Left ventricle myocardium superior (tissue), 1 donor: ENCODE data around the gene CEP192. TPM values are rescaled to one million over a fixed set of nuclear protein-coding genes. Genes with fewer than 3 reads are reported as not detected.

Experiments
- ATAC-seq: fragments of 200-7000 bp; cut with Tn5 transposase; one replicate; pipeline ENCODE4 v1.9.1; 2020; ENCODE audit warnings: mild to moderate bottlenecking, moderate library complexity
- DNase-seq: peaks from one replicate; pipeline ENCODE4 v3.0.0-alpha.2; 2020
- intact Hi-C: fragments of 100-400 bp; cut with micrococcal nuclease; formaldehyde crosslinking; loops from one replicate; pipeline ENCODE4 v1.11.0; 2022
- long read RNA-seq: library from polyadenylated mRNA; unstranded; transcript quantifications from one replicate; pipeline ENCODE4 v2.0.0, GENCODE V29; 2021
- total RNA-seq: library from RNA; stranded (reverse); fragmentation: NEBNext Ultra II Directional; extraction: Animal tissue kit (Norgen Biotek cat#: 25700); gene quantifications from one replicate; pipeline ENCODE4 v1.2.1, GENCODE V29; 2021
- donor health status: DM: no; HTN: yes; CAD: no; lungs with severe emphysema.

The CEP192 gene, protein sequence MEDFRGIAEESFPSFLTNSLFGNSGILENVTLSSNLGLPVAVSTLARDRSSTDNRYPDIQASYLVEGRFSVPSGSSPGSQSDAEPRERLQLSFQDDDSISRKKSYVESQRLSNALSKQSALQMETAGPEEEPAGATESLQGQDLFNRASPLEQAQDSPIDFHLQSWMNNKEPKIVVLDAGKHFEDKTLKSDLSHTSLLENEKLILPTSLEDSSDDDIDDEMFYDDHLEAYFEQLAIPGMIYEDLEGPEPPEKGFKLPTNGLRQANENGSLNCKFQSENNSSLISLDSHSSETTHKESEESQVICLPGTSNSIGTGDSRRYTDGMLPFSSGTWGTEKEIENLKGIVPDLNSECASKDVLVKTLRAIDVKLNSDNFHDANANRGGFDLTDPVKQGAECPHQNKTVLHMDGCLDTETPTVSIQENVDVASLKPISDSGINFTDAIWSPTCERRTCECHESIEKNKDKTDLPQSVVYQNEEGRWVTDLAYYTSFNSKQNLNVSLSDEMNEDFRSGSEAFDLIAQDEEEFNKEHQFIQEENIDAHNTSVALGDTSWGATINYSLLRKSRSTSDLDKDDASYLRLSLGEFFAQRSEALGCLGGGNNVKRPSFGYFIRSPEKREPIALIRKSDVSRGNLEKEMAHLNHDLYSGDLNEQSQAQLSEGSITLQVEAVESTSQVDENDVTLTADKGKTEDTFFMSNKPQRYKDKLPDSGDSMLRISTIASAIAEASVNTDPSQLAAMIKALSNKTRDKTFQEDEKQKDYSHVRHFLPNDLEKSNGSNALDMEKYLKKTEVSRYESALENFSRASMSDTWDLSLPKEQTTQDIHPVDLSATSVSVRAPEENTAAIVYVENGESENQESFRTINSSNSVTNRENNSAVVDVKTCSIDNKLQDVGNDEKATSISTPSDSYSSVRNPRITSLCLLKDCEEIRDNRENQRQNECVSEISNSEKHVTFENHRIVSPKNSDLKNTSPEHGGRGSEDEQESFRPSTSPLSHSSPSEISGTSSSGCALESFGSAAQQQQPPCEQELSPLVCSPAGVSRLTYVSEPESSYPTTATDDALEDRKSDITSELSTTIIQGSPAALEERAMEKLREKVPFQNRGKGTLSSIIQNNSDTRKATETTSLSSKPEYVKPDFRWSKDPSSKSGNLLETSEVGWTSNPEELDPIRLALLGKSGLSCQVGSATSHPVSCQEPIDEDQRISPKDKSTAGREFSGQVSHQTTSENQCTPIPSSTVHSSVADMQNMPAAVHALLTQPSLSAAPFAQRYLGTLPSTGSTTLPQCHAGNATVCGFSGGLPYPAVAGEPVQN (N-terminal part only)
- total RNA-seq = 26.7 TPM
- long read RNA-seq, partial matches to known transcripts = 2 of 6 reads
- long read RNA-seq, other reads (novel, unspliced or antisense) = 4 of 6 reads

DNA sequence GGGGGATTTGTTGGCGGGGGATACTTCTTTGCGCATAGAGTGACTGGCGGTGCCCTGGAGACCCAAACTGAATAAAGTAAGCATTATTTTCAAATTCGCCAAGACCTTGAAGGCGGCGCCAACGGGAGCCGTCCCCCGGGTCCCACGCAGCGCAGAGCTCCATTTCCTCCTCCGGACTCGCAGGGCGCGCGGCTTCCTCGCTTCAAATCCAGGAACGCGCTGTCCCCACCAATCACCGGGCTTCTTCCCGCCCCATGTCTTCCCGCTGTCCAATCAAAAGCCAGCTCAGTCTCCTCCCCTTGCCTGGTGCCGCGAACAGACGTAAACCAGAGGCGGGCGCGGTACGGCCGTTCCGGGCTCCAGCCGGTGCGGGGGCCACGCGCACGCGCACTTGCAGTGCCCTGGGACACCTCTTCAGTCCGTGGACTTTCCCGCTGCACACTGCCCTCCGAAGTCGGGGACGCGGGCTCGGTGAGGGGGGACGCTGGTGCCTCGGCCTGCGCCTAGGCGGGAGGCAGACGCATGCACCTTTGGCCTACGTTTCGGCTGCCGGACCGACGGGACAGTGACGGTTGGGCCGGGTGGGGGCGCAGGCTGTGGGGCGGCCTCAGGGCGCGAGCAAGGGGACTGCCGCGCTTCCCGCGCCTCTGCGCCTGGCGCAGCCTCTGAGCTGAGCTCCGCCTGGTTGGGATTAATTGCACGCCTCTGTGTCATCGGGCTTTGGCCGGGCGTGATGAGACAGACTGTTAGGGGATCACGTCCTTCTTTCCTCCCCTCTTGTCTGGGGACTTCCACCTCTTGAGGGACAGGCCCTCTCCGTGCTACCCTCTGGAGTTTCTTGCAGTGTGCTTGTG, at the start of gene CEP192:
TSS of gene CEP192 (plus strand) at position 396 of the 854 bp plus-strand sequence. CDS start 8,063 bp downstream, outside the sequence.
- ATAC-seq (peak; percentile 98), DNase-seq (peak; percentile 98)
- intact Hi-C loops = no loop called here

DNA sequence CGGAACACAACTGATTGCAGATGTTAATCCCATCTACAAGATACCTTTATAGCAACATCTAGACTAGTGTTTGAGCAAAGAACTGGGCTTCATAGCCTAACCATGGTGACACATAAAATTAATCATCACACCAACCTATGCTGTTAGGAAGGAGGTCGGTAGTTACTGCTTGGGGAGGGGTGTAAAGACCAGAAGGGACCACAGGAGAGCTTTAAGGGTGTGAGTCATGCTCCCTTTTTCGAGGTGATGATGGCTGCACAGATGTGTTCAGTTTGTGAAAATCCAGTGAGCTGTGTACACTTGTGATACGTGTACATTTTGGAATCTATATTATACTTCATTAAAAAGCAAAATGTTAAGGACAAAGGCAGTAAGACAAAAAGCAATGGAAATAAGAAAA, 47.9 kb upstream of the CEP192 start:
- intact Hi-C loops = loop anchor here (10.0 kb wide), 1 partner anchor 58 kb away; the partner anchor contains the start of gene PTPN2
- DNase-seq (no peak), ATAC-seq (no peak)

DNA sequence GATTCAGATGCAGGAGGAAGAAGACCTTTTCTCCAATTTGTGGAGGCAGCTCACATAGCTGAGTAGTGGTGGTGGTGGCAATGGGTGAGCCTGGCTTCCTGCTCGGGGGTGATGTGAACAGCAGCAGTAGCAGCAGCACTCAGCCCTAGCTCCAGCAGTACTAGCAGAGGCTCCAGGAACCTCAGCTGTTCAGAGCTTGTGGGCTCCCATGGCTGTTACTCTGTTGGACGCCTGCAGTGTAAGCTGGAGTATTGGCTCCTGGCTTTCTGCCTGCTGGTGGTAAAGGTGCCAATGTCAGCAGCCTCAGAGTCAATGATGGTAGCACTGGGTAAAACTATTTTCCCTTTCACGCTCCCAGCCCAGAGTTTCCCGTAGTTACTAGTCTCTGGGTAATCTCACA, 46.5 kb upstream of the CEP192 start:
- ATAC-seq (no peak), DNase-seq (peak; percentile 61)
- intact Hi-C loops = loop anchor here (10.0 kb wide), 1 partner anchor 60 kb away; the partner anchor contains the start of gene PTPN2

DNA sequence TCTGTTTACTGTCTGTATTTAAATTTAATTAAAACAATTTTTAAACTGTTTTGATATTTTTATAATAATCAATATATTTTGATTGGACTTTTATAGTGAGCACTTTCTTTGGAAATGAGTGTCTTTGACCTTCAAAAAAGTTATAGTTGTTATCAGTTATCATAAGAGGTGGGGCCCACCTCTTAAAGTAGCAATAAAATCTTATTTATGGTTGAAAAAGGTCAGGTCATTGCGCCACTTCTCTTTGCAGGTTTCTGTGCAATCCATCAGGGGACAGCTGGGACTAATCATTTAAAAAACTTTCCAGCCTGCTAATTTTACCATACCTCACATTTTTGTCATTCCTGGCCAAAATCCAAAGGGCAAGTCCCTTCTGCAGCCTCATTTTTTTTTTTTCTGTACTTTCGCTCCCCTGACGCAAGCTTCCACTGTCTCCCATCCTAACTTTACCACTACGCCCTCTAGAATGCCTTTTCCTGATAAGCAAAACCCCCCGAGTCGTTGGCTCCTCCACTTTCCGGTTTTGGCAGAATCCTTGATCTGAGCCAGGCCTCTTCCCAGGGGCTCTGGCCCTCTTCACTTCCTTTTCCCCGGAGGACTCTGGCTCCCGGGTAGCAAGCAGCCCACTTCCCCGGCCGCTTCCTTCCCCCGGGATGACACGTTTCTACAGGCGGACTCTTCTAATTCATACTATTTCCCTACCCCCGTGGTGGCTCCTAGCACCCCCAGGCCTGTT, 44.4 kb upstream of the CEP192 start:
- intact Hi-C loops = loop anchor here (10.0 kb wide), 1 partner anchor 62 kb away; the partner anchor contains the start of gene PTPN2
- DNase-seq = peak; percentile 62
- peak; percentile 1 for ATAC-seq

DNA sequence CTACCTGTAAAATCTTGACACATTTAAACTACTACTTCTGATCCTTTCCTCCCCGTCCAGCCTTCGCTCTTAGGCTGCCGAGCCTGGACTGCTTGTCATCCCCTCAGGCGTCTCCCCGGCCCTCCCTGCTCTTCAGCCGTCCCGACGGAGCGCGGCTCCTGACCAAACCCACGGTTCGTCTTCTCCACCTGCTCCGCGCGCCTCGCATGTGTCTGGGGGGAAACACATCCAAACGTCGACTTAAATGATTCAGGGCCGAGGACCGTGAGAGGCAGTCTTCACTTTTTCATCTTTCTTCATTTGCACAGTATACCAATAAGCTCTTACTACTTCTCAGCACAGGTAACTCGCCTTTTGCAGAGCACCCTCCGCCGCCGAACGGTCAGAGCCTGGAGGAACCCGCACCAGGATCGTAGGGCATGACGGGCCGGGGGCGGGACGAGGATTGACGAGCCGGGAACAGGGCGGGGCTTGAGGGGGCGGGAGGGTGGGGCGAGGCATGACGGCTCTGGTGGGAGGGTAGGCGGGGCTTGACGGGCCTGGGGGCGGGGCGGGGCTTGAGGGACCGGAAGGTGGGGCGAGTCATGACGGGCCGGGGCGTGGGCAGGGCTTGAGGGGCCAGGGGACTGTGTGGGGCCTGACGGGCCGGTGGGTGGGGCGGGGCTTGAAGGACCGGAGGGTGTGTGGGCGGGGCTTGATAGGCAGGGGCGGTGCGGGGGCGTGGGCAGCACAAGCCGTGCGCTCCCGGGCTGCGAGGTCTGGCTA, 43.7 kb upstream of the CEP192 start, which contains the start of gene SEH1L:
TSS of gene SEH1L (plus strand) at position 727 of the 765 bp plus-strand sequence. CDS start 111 bp downstream, outside the sequence.
- peak; percentile 97 for ATAC-seq
- DNase-seq = peak; percentile 100
- intact Hi-C loops = loop anchor here (10.0 kb wide), 1 partner anchor 63 kb away; the partner anchor contains the start of gene PTPN2

DNA sequence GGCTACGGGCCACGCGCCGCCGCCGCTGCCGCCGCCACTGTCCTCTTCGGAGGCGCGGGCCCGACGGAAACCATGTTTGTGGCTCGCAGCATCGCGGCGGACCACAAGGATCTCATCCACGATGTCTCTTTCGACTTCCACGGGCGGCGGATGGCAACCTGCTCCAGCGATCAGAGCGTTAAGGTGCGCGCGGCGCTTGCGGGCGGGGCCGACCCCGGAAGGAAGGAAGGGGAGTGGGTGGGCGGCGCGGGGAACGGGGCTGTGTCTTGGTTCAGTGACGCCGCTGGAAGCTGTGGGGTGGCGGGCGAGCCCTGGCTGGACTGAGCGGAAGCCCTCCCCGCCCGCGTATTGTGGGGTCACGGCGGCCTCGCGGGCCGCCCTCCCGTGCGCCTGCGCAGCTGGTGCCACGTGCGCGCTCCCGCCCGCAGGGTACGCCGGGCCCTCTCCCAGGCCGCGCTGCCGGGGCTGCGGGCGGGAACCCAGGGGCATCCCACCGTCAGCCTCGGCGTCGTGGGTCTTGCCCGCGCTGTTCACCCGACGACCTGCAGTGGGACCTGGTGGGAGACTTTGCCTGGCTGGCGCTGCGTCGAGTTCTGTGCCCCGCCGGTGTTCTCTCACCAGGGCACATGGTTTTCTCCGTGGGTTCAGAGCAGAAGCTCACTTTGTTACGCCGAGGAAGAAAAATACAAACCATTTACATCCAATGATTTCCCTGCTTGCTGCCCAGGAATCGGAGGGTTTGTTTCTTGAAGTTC, 42.9 kb upstream of the CEP192 start:
- intact Hi-C loops = loop anchor here (10.0 kb wide), 1 partner anchor 63 kb away; the partner anchor contains the start of gene PTPN2
- ATAC-seq (peak; percentile 83), DNase-seq (peak; percentile 96)

DNA sequence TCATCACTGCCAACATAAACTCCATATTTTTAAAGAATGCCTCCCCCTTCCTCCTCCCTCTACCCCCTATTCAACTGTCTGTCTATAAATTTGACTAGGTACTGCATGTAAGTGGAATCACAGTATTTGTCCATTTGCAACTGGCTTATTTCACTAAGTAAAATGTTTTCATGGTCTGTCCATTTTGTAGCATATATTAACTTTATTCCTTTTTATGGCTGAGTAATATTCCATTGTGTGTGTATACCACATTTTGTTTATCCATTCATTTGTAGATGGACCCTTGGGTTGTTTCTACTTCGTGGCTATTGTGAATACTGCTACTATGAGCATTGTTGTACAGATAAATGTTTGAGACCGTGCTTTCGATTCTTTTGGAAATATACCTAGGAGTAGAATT, 32.7 kb upstream of the CEP192 start:
- no peak for ATAC-seq

DNA sequence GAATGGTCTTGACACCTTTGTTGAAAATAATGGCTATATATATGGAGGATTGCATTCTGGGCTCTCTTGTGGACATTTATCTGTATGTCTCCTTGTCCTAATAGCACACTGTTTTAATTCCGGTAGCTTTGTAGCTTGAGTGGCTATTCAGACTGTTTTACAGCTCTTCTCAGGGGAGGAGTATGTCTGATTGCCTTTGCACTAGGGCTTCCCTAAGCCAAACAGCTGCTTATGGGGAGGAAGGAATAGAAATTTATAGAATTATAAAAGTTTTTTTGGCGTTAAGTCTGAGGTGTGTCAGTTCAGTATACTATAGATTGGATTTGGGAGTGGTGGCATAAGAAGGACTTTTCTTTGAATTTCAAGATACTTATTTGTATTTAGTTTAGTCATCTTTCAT, 30.8 kb upstream of the CEP192 start:
- no peak for DNase-seq
- no peak for ATAC-seq
- intact Hi-C loops = no loop called here

More for the DNA sequence above, 32.7 kb upstream of the CEP192 start:
- no peak for DNase-seq
- intact Hi-C loops = no loop called here

DNA sequence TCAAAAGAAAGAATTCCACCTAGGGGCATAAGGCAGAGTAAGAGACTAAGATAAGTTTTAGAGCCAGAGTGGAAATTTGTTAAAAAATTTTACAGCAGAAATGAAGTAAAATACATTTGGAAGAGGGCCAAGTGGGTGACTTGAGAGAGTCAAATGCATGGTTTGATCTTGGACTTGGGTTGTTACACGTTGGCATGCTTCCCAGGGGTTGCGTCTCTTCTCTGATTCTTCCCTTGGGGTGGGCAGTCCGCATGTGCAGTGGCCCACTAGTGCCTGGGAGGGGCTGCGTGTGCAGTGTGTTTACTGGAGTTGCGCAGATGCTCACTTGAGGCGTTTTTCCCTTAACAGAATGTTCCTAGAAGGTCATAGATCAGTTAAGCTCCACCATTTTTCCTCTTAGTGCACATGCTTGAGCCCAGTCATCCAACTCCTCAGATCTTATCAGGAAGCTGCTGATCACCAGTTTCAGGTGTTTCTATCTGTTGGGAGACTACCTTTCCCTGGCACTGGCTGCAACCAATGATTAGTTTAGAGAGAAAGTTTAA, 30.2 kb upstream of the CEP192 start:
- DNase-seq (no peak), ATAC-seq (no peak)
- intact Hi-C loops = no loop called here

DNA sequence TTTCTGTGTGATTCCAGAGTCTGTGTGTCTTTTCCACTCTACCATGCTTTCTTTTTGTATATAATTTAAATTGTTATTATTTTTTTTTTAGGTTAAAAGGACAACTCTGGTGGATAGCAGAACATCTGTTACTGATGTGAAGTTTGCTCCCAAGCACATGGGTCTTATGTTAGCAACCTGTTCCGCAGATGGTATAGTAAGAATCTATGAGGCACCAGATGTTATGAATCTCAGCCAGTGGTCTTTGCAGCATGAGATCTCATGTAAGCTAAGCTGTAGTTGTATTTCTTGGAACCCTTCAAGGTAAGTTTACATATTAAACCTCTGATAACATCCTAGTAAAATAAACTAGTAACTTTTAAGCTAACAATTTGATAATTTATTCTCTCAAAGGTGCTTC, 28.1 kb upstream of the CEP192 start:
- ATAC-seq = no peak

DNA sequence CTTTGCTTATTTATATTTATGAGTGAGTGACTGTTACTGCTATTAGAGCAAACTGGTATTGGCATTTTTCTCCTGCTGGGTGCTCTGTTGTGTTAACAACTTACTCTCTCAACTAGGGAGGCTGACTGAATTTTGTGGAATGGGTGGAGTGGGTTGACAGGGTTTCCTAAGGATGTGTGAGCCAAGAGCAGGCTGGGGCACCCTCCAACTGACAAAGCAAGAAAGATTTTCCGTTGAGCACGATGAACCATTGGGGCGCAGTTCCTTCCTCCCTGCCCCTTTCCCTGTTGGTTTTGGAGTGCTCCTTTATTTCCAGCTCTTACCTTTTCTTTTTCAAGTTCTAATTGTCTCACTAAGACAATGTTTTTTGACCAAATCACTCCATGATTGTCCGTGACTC, 23.0 kb upstream of the CEP192 start:
- ATAC-seq (no peak), DNase-seq (no peak)
- intact Hi-C loops = no loop called here

More for the DNA sequence above, 28.1 kb upstream of the CEP192 start:
- intact Hi-C loops = no loop called here
- no peak for DNase-seq

DNA sequence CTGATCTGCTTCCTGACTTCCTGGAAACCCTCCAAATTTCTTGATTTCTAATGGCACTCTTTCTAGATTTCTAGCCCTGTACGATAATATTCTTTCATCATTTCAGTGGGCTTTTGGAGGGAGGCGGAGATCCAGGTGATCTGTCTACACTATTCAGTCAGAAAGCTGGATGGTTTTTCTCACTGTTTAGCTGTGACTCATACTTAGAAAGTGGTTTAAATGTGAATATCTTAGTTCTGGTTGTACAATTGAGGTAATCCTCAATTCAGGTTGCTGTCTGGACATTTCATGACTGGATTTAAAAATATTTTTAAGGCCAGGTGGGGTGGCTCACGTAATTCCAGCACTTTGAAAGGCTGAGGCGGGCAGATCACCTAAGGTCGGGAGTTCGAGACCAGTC, 22.5 kb upstream of the CEP192 start:
- DNase-seq (no peak), ATAC-seq (no peak)
- intact Hi-C loops = no loop called here

DNA sequence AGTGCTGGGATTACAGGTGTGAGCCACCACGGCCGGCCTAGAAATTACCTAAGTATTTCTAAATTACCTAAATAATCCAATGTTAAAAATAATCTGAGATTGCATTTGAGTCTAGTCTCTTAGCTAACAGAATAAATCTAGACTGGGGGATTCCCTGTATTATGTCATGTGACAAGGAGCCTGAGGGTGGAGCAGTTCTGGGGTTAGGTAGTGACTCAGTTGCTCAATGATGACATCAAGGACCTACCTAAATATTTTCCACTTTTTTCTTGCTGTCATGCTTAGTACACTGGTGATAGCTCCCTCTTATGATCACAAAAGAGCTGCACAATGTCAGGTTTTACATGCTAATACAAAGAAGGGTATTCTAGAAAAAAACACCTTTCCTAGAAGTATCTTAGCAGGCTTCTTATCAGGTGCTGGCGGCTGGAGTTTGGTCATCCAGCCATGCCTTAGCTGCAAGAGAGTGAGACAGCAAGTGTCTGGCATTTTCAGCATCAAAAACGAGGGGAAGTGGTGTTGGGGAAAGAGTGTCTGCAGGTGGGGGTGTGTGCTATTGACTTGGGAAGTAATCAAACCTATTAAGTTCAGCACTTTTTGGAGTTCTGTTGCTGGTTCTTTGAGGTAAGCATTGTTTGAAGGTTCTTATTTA, 17.5 kb upstream of the CEP192 start:
- no peak for ATAC-seq
- DNase-seq = no peak
- intact Hi-C loops = no loop called here

DNA sequence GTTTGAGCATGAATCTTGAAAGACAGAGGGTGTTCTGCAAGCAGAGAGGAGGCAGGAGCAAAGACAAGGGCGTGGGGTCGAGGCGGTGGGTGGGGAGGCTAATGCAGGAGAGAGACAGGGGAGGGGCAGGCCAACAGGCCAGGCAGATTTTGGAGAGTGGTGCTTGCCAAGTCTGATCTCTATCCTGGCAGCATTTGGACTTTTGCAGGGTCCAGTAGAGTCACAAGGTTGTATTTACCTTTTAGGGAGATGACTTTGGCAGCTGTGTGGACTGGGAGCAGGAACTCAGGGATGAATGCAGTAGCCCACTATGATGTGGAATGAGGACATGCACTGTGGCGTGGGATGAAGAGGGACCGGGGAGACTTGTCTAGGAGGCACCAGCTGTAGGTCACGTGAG, 15.7 kb upstream of the CEP192 start:
- no peak for DNase-seq
- intact Hi-C loops = no loop called here
- ATAC-seq = peak; percentile 40

DNA sequence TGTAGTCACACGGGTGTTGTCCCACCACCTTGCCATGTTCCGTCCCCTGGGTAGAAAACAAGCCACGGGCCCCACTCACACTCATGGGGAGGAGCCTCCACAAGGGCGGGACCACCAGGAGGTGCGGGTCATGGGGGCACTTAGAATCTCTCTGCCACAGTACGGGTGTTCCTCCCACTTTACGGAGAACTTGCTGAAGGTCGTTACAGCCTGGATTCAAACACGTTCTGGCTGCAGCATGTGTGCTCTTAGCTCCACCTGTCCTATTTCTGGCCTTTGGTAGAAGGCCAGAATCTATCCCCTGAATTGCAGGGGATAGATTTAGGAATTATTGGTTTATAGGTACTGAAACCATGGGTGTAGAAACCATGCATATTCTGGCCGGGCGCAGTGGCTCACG, 14.9 kb upstream of the CEP192 start:
- DNase-seq (no peak), ATAC-seq (peak; percentile 54)
- intact Hi-C loops = no loop called here
